ENCODE results near the gene FDX1.

DNA sequence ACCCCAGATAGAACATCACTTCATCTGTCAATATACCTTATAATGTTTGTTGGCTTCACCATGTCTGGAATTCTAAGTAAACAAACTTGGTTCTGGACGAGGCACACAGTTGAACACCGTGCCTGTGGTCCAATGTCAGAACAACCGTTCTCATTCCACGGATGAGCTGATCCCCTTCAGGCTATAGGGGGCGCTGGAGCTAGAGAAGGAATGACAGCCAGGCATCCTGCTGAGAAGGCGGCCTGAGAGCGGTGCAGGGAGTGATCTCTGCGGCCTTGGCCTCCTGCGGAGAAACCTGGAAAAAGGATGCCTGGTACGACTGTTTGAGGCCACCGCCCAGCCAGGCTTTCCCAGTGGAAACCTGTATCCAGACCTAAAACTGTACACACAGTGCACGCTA lies 48.7 kb downstream of the FDX1 start:
- TF ChIP-seq, protein P1, sequence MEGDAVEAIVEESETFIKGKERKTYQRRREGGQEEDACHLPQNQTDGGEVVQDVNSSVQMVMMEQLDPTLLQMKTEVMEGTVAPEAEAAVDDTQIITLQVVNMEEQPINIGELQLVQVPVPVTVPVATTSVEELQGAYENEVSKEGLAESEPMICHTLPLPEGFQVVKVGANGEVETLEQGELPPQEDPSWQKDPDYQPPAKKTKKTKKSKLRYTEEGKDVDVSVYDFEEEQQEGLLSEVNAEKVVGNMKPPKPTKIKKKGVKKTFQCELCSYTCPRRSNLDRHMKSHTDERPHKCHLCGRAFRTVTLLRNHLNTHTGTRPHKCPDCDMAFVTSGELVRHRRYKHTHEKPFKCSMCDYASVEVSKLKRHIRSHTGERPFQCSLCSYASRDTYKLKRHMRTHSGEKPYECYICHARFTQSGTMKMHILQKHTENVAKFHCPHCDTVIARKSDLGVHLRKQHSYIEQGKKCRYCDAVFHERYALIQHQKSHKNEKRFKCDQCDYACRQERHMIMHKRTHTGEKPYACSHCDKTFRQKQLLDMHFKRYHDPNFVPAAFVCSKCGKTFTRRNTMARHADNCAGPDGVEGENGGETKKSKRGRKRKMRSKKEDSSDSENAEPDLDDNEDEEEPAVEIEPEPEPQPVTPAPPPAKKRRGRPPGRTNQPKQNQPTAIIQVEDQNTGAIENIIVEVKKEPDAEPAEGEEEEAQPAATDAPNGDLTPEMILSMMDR (IDR thresholded peaks at IDR 0.05): no peak
- TF ChIP-seq POLR2A (IDR thresholded peaks at IDR 0.05): no peak
